GM23338 (cell line): ENCODE results near the gene DNAL1. TPM values are rescaled to one million over a fixed set of nuclear protein-coding genes. Genes with fewer than 3 reads are reported as not detected.

Source experiments
- ATAC-seq: fragments of 200-7000 bp; cut with Tn5 transposase; 3 replicates; pipeline ENCODE4 v1.9.1; 2020
- DNase-seq: peaks from one replicate; pipeline ENCODE4 v3.0.0-alpha.2; 2015; ENCODE audit warnings: low spot score
- H2AFZ ChIP-seq: fragments of 200-600 bp; sonication (generic); 2 replicates; pipeline ENCODE4 v1.8.0; 2016; ENCODE audit warnings: antibody characterized with exemption, mild to moderate bottlenecking, moderate library complexity
- H3F3A ChIP-seq: fragments of 200-600 bp; sonication (generic); replicated peaks from 2 replicates; pipeline ENCODE4 v1.8.0; 2017; ENCODE audit warnings: antibody characterized with exemption, mixed run types, low read depth
- H3K27ac ChIP-seq: fragments of 200-600 bp; sonication (generic); 2 replicates; pipeline ENCODE4 v1.6.1; 2016; ENCODE audit warnings: low read depth
- H3K27me3 ChIP-seq: fragments of 200-600 bp; sonication (generic); 2 replicates; pipeline ENCODE4 v1.8.0; 2016; ENCODE audit warnings: mild to moderate bottlenecking, mixed run types, moderate library complexity; ENCODE audit not compliant: insufficient read depth
- H3K36me3 ChIP-seq: fragments of 200-600 bp; sonication (generic); 2 replicates; pipeline ENCODE4 v1.8.0; 2016; ENCODE audit warnings: mild to moderate bottlenecking; ENCODE audit not compliant: insufficient read depth
- H3K4me1 ChIP-seq: fragments of 200-600 bp; sonication (generic); 2 replicates; pipeline ENCODE4 v1.8.0; 2016; ENCODE audit warnings: mild to moderate bottlenecking, moderate library complexity; ENCODE audit not compliant: insufficient read depth
- H3K4me2 ChIP-seq: fragments of 200-600 bp; sonication (generic); 2 replicates; pipeline ENCODE4 v1.7.1; 2017; ENCODE audit warnings: mixed run types
- H3K4me3 ChIP-seq: fragments of 200-600 bp; sonication (generic); 2 replicates; pipeline ENCODE4 v1.6.1; 2016; ENCODE audit warnings: mixed run types
- H3K79me2 ChIP-seq: fragments of 200-600 bp; sonication (generic); replicated peaks from 2 replicates; pipeline ENCODE4 v1.8.0; 2017; ENCODE audit warnings: mild to moderate bottlenecking; ENCODE audit not compliant: insufficient read depth
- H3K9me2 ChIP-seq: fragments of 200-600 bp; sonication (generic); 2 replicates; pipeline ENCODE4 v1.8.0; 2017; ENCODE audit not compliant: insufficient read depth
- H4K20me1 ChIP-seq: fragments of 200-600 bp; sonication (generic); replicated peaks from 2 replicates; pipeline ENCODE4 v1.8.0; 2017; ENCODE audit warnings: mild to moderate bottlenecking; ENCODE audit not compliant: insufficient read depth
- H3K27ac Mint-ChIP-seq: 2 replicates; pipeline ENCODE4 v1.8.0; 2020; ENCODE audit warnings: inconsistent platforms, mild to moderate bottlenecking, moderate library complexity, mixed read lengths
- H3K27me3 Mint-ChIP-seq: 3 replicates; pipeline ENCODE4 v1.8.0; 2022; ENCODE audit warnings: low read depth, mild to moderate bottlenecking, moderate library complexity, mixed read lengths, inconsistent platforms; ENCODE audit not compliant: insufficient read depth, poor library complexity
- H3K36me3 Mint-ChIP-seq: 3 replicates; pipeline ENCODE4 v1.8.0; 2021; ENCODE audit warnings: low read depth, mild to moderate bottlenecking, inconsistent platforms, moderate library complexity, mixed read lengths
- H3K4me1 Mint-ChIP-seq: 3 replicates; pipeline ENCODE4 v1.8.0; 2020; ENCODE audit warnings: mild to moderate bottlenecking, inconsistent platforms, mixed read lengths
- H3K4me3 Mint-ChIP-seq: 3 replicates; pipeline ENCODE4 v1.8.0; 2021; ENCODE audit warnings: moderate library complexity, mild to moderate bottlenecking, inconsistent platforms, mixed read lengths
- H3K9me3 Mint-ChIP-seq: 3 replicates; pipeline ENCODE4 v1.8.0; 2020; ENCODE audit warnings: moderate library complexity, mild to moderate bottlenecking, inconsistent platforms, mixed read lengths
- POLR2AphosphoS5 ChIP-seq: IDR thresholded peaks from 2 replicates; pipeline ENCODE4 v1.6.1; 2016; ENCODE audit warnings: antibody characterized with exemption, low read depth
- STAT1 ChIP-seq: IDR thresholded peaks from one replicate; pipeline ENCODE4 v1.6.1; 2016; ENCODE audit warnings: antibody characterized with exemption; ENCODE audit not compliant: unreplicated experiment
- ZNF114 ChIP-seq: fragments of 250-450 bp; sonication (Bioruptor Pico); IDR thresholded peaks from 2 replicates; pipeline ENCODE4 v1.5.0; 2020; ENCODE audit warnings: mild to moderate bottlenecking, moderate library complexity
- ZNF331 ChIP-seq: fragments of 250-450 bp; sonication (Bioruptor Pico); IDR thresholded peaks from 2 replicates; pipeline ENCODE4 v1.5.0; 2020; ENCODE audit warnings: low read depth, mild to moderate bottlenecking, moderate library complexity
- polyA plus RNA-seq: library from polyadenylated mRNA; unstranded; fragments of >200 nt; fragmentation: Nextera tagmentation; extraction: Ambion mirVana; gene quantifications from 2 replicates; pipeline ENCODE4 v1.2.1, GENCODE V29; 2016
- total RNA-seq: library from RNA; depleted of rRNA; stranded (reverse); fragments of >200 nt; shearing (Covaris generic); gene quantifications from 2 replicates; pipeline ENCODE4 v1.2.3, GENCODE V29; 2014
- TF ChIP-seq, protein P1 (sequence below): fragments of 250-450 bp; sonication (Bioruptor Pico); IDR thresholded peaks from 2 replicates; pipeline ENCODE4 v1.5.0; 2020; ENCODE audit warnings: mild to moderate bottlenecking, moderate library complexity
- TF ChIP-seq, protein P2 (sequence below), 2 experiments: fragments of 200-600 bp in 1 of 2; sonication (generic) in 1 of 2; conservative IDR thresholded peaks; 2 replicates each; pipeline versions ENCODE4 v1.5.1 to v1.6.1; 2016 to 2017; ENCODE audit warnings: antibody characterized with exemption in 2 of 2, low read depth in 2 of 2, mild to moderate bottlenecking in 2 of 2, moderate library complexity in 1 of 2

DNAL1 gene
- total and polyA plus RNA-seq, 2 experiments from 2014 or later = 7.6 to 29.3 TPM

DNA sequence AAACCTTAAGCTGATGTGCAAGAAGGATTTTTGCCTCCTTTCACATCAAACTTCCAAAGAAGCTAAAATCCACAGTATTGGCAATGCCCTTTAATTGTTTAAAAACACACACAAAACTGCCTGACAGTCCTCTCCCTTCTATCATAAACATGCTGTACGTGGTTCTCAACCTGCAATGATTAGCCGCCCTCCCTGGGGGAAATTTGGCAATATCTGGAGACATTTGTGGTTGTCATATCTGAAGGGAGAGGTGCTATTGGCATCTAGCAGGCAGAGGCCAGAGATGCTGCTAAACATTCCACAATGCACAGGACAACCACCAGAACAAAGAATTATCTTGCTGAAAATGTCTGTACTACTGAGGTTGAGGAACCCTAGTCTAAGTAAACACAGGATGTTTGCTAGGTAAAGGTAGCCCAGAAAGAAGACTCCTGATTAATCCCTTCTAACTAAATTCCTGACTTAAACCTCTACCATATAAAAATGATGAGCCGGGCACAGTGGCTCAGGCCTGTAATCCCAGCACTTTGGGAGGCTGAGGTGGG, 31.3 kb upstream of the DNAL1 start (continued):
- TF ChIP-seq, protein P1, sequence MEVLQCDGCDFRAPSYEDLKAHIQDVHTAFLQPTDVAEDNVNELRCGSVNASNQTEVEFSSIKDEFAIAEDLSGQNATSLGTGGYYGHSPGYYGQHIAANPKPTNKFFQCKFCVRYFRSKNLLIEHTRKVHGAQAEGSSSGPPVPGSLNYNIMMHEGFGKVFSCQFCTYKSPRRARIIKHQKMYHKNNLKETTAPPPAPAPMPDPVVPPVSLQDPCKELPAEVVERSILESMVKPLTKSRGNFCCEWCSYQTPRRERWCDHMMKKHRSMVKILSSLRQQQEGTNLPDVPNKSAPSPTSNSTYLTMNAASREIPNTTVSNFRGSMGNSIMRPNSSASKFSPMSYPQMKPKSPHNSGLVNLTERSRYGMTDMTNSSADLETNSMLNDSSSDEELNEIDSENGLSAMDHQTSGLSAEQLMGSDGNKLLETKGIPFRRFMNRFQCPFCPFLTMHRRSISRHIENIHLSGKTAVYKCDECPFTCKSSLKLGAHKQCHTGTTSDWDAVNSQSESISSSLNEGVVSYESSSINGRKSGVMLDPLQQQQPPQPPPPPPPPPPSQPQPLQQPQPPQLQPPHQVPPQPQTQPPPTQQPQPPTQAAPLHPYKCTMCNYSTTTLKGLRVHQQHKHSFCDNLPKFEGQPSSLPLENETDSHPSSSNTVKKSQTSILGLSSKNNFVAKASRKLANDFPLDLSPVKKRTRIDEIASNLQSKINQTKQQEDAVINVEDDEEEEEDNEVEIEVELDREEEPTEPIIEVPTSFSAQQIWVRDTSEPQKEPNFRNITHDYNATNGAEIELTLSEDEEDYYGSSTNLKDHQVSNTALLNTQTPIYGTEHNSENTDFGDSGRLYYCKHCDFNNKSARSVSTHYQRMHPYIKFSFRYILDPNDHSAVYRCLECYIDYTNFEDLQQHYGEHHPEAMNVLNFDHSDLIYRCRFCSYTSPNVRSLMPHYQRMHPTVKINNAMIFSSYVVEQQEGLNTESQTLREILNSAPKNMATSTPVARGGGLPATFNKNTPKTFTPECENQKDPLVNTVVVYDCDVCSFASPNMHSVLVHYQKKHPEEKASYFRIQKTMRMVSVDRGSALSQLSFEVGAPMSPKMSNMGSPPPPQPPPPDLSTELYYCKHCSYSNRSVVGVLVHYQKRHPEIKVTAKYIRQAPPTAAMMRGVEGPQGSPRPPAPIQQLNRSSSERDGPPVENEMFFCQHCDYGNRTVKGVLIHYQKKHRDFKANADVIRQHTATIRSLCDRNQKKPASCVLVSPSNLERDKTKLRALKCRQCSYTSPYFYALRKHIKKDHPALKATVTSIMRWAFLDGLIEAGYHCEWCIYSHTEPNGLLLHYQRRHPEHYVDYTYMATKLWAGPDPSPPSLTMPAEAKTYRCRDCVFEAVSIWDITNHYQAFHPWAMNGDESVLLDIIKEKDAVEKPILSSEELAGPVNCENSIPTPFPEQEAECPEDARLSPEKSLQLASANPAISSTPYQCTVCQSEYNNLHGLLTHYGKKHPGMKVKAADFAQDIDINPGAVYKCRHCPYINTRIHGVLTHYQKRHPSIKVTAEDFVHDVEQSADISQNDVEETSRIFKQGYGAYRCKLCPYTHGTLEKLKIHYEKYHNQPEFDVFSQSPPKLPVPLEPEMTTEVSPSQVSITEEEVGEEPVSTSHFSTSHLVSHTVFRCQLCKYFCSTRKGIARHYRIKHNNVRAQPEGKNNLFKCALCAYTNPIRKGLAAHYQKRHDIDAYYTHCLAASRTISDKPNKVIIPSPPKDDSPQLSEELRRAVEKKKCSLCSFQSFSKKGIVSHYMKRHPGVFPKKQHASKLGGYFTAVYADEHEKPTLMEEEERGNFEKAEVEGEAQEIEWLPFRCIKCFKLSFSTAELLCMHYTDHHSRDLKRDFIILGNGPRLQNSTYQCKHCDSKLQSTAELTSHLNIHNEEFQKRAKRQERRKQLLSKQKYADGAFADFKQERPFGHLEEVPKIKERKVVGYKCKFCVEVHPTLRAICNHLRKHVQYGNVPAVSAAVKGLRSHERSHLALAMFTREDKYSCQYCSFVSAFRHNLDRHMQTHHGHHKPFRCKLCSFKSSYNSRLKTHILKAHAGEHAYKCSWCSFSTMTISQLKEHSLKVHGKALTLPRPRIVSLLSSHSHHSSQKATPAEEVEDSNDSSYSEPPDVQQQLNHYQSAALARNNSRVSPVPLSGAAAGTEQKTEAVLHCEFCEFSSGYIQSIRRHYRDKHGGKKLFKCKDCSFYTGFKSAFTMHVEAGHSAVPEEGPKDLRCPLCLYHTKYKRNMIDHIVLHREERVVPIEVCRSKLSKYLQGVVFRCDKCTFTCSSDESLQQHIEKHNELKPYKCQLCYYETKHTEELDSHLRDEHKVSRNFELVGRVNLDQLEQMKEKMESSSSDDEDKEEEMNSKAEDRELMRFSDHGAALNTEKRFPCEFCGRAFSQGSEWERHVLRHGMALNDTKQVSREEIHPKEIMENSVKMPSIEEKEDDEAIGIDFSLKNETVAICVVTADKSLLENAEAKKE (CRISPR knock-in tag) = no peak
- TF ChIP-seq POLR2AphosphoS5 = no peak

DNA sequence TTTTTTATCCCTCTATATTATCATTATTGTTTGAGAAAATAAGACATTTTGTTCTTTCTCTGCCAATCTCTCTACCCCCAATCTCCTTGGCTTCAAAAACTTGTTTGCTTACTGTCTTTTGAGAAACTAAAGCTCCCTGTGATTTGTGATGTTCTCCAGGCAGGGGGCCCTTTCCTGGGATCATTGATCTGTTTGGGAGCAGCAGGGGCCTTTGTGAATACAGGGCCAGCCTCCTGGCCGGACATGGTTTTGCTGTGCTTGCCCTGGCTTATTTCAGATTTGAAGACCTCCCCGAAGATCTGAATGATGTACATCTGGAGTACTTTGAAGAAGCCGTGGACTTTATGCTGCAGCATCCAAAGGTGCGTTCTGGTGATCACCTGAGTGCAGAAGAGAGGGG, 28.0 kb upstream of the DNAL1 start:
- Histone ChIP-seq H3K27me3 (peaks cover 17% of the 10 kb centered on the region), H3K4me3 (no peak overlapping the region), H3K9me2 (no peaks in the 10 kb centered on the region), H3K4me2 (no peak overlapping the region), H3K27ac (no peak overlapping the region), H3F3A (peaks cover 8% of the 10 kb centered on the region; the same call in 1 of the 2 replicates), H3K4me1 (peaks cover 7% of the 10 kb centered on the region; the same call in 1 of the 2 replicates), H3K79me2 (no peaks in the 10 kb centered on the region), H2AFZ (no peak overlapping the region), H4K20me1 (0 out of 2 replicates have a peak, but pooled peaks cover 3% of the 10 kb centered on the region), H3K36me3 (no peaks in the 10 kb centered on the region)
- no peak for DNase-seq
- Mint-ChIP-seq H3K27me3 (peaks cover 15% of the 10 kb centered on the region), H3K9me3 (no peaks in the 10 kb centered on the region), H3K36me3 (no peaks in the 10 kb centered on the region), H3K27ac (no peak overlapping the region), H3K4me1 (peaks cover 7% of the 10 kb centered on the region), H3K4me3 (no peak overlapping the region)
- no peak for ATAC-seq
- TF ChIP-seq ZNF331 (CRISPR knock-in tag) = no peak
- TF ChIP-seq, protein P1 (CRISPR knock-in tag) = no peak
- TF ChIP-seq, protein P2, sequence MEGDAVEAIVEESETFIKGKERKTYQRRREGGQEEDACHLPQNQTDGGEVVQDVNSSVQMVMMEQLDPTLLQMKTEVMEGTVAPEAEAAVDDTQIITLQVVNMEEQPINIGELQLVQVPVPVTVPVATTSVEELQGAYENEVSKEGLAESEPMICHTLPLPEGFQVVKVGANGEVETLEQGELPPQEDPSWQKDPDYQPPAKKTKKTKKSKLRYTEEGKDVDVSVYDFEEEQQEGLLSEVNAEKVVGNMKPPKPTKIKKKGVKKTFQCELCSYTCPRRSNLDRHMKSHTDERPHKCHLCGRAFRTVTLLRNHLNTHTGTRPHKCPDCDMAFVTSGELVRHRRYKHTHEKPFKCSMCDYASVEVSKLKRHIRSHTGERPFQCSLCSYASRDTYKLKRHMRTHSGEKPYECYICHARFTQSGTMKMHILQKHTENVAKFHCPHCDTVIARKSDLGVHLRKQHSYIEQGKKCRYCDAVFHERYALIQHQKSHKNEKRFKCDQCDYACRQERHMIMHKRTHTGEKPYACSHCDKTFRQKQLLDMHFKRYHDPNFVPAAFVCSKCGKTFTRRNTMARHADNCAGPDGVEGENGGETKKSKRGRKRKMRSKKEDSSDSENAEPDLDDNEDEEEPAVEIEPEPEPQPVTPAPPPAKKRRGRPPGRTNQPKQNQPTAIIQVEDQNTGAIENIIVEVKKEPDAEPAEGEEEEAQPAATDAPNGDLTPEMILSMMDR (conservative IDR thresholded peaks at IDR 0.05; ENCODE audit: low read depth in 2 of 2) = no peak
- TF ChIP-seq STAT1 = no peak
- TF ChIP-seq POLR2AphosphoS5 = no peak
- TF ChIP-seq ZNF114 = no peak
